SW 1271 (cell line): Measurements from ENCODE around the gene FBXO15.

Experiments
- DNase-seq, 2 experiments: peaks; one replicate each; lab custom pipeline; 2025; lab: John Stamatoyannopoulos, UW

The FBXO15 gene, protein sequence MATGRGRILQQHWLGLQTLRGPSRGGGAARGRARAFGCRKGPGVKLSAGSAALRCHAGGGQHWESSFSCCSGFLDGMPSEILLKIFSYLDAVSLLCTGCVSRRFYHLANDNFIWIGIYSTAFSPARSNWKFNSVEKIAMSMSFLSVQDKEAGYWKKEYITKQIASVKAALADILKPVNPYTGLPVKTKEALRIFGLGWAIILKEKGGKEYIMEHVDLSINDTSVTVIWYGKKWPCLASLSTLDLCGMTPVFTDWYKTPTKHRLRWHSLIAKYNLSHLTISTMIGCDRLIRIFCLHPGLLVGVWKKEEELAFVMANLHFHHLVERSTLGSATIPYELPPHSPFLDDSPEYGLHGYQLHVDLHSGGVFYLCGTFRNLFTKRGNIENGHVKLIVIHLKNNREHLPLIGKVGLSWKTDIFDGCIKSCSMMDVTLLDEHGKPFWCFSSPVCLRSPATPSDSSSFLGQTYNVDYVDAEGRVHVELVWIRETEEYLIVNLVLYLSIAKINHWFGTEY

DNA sequence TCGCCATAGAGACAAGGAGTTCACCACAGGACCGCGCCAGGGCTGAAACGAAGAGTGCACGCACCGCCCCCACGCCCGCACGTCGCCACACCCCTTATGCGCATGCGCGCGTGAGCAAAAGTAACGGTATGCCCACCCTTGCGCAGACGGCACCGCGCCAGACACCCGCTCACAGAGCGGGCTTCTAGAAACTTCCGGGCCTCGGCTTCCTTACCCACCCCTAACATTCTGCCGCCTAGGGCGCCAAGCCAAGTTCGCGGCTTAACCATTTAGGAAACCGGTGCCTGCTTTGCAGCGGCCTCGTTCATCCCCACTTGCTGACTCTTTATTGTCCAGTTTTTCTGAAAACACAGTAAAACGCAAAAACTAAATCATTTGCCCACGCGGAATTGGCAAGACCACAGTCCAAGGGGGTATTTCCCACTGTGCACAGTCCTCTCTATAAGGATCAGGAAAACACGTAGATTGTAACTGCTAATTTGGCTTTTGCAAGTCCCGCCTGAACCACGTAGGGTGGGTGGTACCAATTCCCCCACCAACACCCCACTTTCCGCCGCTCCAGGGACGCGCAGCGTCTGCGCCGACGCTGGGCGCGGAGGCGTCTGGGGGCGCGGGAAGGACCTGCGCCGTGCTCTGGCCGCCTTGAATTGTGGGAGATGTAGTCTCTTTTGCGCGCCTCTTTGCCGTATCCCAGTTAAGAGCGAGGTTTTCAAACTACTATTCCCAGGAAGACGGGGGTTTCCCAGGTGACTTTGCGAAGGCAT lies at the start of gene FBXO15, which contains the start of gene TIMM21:
FBXO15 (minus strand) TSS at position 56 of the 764 bp plus-strand sequence; CDS start at position 7, 49 bp downstream.
TIMM21 (plus strand) TSS at position 745 of the 764 bp plus-strand sequence. CDS start 286 bp downstream, outside the sequence.
- peak; percentile 94 to 98 for DNase-seq

DNA sequence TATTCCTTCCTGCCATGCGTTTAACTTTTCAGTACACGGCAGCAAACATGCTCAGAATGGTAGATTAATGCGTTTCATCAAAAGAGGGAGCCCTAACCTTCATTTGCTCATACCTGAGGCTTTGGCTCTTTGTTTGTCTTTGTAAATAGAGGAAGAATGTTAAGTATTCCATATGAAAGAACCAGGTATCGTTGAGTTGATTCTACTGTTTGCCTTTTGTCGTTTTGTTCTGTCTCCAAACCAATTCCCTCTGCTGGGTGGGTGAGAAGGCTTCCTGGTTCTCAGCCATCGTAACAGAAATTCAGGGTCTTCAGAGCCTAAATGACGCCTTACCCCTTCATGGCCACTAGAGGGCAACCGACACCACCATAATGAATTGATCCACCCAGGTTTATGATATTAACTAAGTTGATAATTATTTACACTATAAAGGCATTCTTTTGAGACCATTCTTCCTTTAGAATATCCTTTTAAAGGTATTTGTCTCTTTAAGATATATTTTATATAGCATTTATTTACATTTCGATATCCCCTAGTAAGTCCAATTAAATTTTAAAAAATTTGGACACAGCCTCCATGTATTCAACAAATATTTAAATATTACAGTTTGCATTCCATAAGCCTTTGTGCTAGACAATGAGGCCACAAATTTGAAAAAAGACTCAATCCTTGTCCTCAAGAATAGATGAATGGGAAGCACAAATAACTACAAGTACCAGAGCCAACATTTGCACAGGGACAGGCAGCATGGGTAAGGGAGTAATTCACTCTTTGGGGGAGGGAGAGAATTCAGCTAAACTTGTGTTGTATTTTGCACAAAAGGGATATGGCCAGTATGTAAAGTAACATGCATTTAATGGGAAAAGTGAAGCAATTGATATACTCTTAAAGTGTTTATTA lies 48.8 kb upstream of the FBXO15 start:
- peak; percentile 19 to 83 for DNase-seq

DNA sequence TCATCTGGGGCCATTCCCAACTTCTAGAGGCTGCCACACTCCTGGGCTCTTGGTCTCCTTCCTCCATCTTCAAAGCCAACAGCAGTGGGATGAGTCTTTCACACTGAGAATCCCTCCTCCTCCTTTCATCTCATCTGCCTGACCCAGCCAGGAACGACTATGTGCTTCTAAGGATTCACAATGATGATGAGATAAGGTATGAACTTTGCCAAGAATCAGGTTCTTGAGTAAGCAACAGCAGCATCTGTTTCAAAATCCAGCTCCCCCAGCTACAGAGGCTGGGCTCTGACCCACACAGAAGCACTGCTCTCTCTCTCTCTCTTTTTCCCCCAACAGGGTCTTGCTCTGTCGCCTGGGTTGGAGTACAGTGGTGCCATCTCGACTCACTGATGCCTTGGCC lies 47.1 kb upstream of the FBXO15 start:
- no peak for DNase-seq

DNA sequence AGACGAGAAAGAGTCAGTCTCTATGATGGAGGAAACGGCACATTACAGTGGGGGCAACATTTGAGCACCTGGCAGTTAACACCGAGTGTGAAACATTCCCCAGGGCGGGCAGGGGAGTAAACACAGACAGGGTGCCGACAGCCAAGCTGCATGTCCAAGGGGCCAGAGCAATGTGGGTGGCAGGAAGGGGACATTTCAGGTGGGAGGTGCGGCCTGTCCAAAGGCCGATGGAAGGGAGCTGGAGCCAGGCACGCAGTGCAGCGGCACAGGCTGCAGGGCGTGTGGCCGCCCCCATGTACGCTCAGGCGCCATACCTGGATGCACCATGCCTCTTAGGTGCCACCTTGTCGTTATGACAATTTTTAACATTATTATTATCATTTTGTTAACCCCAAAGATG lies 43.9 kb upstream of the FBXO15 start:
- DNase-seq: no peak

DNA sequence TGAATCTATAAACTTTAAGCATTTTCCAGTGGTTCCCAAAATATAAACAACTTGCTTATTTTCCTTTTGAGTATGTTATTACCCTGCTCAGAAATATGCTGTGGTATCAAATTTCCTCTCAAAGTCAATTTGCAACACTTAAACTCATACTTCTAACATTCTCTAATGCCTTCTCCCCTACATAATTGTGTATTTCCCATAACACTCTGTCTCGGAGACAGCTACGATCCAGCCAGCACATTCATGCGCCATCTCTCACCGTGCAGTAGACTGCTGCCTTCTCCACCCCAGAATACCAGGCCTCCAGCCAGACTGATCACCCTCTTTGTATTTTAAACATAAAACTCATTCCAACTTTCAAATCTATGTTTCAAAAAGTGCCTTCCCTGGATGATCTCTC lies 42.5 kb upstream of the FBXO15 start:
- no peak for DNase-seq

DNA sequence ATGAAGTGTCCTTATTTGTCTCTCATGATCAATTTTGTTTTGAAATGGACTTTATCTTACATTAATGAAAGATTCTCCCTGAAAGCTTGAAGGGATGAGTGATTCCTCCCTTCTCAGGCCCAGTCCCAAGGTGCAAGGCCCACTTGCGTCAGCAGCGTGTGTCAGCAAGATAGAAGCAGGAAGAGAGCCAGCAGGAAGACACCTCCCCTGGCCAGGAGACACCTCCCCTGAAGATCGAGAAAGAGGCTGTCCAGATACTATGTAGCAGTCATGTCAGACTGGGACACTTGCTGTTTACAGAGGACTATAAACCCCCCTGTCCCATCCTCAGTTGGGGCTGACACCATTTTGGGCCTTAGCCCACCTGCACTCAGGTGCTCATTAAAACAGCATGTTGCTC lies 39.0 kb upstream of the FBXO15 start:
- no peak for DNase-seq

DNA sequence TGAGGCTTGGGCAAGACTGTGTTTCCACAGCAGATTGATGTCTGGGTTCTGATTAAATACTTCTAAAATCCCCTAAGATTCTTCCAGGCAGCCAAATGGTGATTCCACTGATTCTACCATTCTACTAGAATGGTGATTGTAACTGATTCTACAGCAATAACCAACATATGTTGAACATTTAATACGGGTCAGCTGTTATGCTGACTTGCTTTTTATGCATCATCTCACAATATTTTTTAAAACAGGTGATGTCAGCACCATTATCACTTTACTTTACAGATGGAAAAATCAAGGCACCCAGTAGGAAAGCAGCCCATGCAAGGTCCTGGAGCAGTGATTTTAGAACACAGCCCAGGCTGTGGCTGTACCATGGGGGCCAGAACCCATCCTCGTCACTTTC lies 38.2 kb upstream of the FBXO15 start:
- no peak for DNase-seq

DNA sequence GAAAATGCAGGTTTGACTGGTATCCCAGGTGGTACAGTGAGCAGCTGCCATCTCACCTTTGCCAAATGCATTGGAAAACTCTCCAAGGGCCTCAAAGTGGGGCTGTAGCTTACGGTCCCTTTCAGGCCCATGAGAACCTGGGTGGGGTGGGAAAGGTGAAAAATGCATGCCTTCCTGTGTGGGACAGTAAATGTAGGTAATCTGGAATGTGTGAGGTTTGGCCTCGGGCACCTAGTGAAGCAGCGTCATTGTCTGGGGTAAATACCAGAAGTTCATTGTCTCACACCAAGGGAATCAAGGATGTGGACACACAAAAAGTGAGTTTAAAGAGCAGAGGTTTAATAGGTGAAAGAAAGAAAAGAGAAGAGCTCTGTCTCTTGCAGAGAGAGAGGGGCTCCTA lies 37.2 kb upstream of the FBXO15 start:
- no peak for DNase-seq

DNA sequence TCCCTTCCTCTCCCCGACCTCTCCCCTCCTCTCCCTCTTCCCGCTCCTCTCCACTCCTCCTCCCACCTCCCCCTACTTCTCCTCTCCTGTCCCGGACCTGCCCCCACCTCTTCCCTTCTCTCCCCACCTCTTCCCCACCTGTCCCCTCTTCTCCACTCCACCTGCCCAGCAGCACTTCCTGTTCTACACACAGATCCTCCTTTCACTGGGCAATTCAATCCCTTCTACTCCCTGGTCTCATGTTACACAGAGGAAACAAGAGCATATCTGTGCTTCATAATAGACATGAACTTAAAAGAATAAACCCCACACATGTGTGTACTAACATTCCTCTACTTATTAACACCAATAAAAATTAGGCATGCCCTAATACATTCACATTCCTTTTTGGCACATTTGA lies 35.5 kb upstream of the FBXO15 start:
- DNase-seq: no peak

DNA sequence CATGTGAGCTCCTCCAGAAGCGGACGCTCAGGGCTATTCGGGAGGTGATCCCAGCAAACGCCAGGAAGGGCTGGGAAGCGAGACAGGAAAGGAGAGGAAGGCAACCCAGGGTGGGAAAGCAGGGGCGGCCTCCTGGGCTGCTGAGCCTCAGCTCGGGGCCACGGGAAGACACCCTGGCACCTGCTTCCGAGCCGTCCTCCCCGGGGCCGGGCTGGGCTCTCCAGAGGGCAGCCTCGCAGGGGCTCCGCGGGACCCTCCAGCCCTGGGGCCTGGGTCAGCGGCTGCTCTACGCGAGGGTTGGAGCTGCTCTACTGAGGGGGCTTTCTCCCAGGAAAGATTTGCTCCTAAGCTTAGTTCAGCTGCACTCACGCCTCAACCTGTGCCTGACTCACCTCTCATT lies 34.7 kb upstream of the FBXO15 start:
- DNase-seq: no peak

DNA sequence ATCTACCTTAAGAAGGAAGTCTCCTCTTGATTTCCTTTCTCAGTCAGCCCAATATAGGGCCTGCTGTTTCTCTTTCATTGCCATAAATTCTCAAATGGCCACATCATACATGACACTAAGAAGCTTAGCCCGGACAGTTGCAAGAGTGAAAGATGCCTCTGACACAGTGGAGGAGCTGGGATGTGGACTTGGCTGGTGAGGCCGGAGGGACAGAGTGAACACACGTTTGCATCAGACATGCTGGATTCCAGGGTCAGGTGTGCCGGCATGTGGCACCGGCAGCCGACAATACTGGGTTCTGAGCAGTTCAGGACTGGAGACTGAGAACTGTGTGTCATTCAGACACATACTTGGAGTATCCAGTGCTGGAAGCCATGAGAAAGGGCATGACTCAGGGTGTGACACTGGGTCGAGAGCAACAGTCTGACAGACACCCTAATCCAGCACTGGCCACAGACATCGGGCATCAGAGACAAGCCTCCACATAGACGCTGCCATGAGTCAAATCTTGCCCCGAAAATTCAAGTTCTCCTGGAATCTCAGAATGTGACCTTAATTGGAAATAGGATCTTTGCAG lies 32.1 kb upstream of the FBXO15 start:
- no peak for DNase-seq

DNA sequence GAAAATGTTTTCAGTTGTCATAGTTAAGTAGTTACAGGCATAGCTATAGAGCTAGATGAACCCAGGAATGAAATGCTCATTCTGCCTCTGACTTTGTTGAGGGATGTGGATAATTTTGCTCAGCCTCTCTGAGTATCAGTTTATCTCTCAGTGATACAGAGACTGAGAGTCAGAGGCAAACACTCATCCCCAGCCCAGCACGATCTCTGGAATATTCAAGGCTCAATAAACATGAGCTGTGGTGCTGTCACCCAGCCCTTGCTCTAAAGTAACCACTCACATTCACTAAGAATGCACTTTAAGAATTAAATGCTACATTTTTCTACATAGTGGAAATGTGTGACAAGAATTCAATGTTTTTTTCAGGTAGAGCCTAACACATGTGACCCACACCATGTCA lies 31.2 kb upstream of the FBXO15 start:
- DNase-seq: no peak

DNA sequence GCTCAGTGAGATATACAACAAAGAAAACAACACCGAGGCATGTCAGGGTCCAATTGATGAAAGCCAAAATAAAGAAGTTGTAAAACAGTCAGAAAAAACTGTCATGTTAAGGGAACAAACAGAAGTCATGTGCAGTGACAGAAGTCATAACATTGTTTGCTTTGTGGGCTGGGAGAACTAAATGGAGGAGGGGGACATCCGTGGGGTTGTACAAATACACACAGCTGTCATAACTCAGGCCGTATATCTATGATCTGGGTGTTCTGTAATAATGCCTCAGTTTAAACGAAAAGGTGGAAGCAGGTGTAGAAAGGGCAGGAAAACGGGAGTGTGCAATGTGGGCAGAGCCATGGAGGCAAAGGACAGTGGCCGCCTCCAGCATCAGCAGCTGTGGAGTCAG lies 28.0 kb upstream of the FBXO15 start:
- no peak for DNase-seq

DNA sequence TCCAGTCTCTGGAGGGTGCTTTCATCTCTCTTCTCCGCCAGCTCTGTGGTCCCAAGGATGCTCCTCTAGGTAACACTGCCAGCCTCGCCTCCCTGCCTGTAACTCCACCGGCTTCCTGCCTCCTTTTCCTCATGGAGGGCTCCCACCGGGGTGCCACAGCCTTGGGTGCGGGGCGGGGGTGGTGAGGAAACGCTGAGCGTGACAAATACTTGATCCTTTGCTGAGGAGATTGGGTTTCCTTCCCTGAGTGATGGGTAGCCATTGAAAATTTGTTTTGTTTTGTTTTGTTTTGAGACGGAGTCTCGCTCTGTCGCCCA lies 25.8 kb upstream of the FBXO15 start:
- DNase-seq: no peak

DNA sequence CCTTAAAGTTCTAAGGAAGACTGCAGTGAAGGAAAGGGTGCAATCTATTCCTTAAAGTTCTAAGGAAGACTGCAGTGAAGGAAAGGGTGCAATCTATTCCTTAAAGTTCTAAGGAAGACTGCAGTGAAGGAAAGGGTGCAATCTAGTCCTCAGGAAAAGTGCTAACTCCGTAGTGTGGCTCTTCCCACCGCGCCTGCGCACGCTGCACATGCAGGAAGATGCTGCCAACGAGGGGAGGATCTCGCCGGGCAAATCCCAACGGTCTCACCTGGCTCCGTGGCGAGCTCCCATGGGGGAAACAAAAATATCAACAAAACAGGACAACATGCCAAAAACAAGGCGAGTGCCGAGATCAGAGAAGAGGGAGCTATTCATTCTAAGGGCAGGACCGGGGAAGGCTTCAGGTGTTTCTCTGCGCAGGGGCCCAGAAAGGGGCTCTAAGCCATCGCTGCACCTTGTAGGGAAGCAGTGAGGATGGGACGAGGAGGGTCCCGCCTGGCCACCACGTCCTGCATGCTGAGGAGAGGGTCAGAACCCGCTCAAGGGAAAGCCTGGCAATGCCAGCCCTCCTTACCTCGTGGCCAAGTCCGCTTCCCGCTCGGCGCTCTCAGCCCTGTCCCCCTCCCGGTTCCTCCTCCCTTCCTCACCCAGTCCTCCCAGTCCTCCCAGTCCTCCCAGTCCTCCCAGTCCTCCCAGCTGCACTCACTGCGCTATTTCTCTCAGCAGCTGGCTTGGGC lies 25.2 kb upstream of the FBXO15 start:
- DNase-seq: no peak

DNA sequence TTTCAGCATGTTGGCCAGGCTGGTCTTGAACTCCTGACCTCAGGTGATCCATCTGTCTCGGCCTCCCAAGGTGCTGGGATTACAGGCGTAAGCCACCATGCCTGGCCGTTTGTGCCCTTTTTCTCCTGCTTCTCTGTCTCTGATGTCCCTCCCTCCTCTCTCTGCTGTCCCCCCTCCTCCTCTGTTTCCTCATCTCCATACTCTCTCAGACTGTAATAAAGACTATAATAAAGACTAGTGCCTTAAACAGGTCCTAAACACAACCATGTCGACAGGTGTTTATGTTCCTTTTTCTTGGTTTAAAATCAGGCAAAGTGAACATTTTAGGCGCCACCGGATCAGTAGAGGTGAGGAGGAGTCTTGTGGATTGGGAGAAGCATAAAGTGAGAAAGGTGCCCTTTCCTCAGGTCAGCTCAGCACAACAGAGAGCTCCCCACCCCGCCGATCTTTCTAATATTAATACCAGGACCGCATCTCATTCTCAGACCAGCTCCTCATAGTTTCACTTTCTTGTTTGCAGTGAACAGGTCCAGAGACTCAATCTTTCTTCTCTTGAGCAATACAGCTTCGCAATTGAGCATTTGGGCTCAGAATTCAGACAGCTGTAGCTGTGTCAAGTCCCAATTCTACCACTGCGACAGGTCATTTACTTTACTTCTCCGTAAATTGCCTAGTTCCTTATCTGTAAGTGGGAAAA lies 24.4 kb upstream of the FBXO15 start:
- no peak for DNase-seq

DNA sequence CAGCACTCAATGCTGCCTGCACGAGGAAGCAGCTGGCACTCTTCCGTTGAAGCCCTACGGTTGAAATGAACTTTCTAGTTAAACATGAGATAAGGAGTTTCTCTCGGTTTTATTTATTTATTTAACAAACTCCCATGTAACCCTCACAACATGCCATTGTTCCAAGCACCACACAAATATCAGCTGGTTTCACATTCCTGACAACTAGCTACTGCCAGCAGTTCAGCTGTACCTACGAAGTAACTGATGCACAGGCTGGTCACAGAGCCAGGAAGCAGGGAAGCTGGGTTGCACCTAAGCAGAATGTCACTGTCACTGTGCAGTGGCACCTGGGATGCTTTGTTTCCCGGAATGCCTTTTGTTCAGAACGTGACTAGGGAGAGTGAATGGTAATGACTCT lies 18.8 kb upstream of the FBXO15 start:
- DNase-seq: no peak

DNA sequence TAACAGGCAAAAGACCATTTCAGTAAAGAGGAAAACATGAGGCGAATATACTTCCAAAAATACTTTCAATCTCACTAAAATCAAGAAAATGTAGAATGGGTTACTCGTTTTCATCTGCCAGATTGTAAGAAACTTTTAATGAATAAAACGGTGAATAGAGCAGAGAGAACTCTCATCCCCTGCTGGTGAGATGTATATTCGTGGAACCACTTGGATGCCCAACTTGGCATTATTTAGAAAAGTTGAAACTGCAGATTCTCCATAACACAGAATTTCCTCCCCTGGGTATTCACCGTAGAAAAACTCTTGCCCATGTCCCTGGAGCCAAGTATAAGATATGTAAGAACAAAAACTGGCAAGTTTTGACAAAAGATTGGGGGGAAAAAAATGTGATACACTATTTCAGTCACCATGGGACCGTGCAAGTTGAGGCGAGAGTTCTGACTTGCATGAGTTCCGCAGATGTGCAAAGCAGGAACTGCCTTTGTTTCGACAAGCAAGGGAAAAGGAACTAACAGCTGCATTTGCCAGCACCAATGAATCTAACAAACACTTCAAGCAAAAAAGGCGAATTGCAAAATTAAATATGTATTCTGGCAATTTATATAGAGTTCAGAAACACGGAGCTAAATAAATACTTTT lies 15.5 kb upstream of the FBXO15 start:
- no peak for DNase-seq

DNA sequence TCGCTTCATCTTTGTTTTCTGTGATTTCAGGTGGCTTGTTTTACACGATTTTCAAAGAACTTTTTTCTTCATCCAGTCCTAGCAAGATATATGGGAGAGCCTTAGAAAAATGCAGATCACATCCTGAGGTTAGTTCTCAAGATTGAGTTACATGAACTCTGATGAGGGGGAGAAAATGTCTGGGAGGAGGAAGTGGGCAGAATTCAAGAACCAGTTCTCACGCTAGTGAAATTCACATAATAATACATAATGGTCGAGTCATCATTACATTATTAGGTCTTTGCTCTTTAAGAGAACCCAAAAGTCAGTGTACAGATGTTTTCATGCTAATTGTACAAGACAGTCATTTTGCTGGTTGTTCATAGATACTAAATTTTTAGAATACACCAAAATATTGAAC lies 7.6 kb upstream of the FBXO15 start:
- no peak for DNase-seq

DNA sequence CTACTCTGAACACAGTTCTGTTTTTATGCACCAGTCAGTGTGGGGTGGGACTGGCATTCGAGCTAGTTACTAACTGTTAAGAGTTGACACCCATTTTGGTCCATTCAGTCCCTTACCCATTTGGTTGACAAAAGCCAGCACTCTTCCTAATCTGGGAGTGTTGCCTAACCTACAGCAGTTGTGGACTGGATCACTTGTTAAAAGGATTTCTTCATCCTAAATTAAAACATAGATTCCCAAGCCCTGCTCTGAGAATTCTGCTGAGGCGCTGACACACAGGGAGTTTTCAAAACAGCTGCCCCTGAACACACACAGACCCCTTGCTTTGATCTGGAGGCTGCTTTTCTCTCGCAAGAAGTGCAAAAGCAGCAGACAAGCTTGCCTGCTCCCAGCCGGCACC lies 7.1 kb upstream of the FBXO15 start:
- no peak for DNase-seq
